Breast epithelium (tissue), 4 donors: Measurements from ENCODE around the gene LMNTD1. TPM values are rescaled to one million over a fixed set of nuclear protein-coding genes. Genes with fewer than 3 reads are reported as not detected.
"Not testable (repeated sequence)": the region's sequence is repeated elsewhere in the genome, so short reads cannot be mapped to it uniquely, and the experiment has no call there.

Experiments used
- DNase-seq, 2 donors: peaks; one replicate each; pipeline ENCODE4 v3.0.0-alpha.2; 2019; ENCODE audit warnings: low spot score in 2 of 2
- H3K27ac ChIP-seq, 2 donors: fragments of 200-600 bp; sonication (generic) in 1 of 2; one replicate each; pipeline ENCODE4 v1.5.1; 2016 to 2019; ENCODE audit warnings: mild to moderate bottlenecking in 1 of 2
- H3K27me3 ChIP-seq, 2 donors: fragments of 200-600 bp; sonication (generic) in 1 of 2; one replicate each; pipeline versions ENCODE4 v1.5.1 to v1.6.0; 2017 to 2019; ENCODE audit warnings: control low read depth in 1 of 2, mild to moderate bottlenecking in 1 of 2
- H3K36me3 ChIP-seq: fragments of 200-600 bp; one replicate; pipeline ENCODE4 v1.5.1; 2019
- H3K4me1 ChIP-seq, 2 donors: fragments of 200-600 bp; sonication (generic); one replicate each; pipeline ENCODE4 v1.5.1; 2016 to 2019; ENCODE audit warnings: control low read depth in 1 of 2
- H3K4me3 ChIP-seq, 3 donors: fragments of 200-600 bp; sonication (generic); 1 replicate in 2 of 3; 2 replicates in 1 of 3; pipeline ENCODE4 v1.5.1; 2016 to 2019; ENCODE audit warnings: mild to moderate bottlenecking in 3 of 3, moderate library complexity in 2 of 3
- H3K9me3 ChIP-seq, 2 donors: fragments of 200-600 bp; sonication (generic) in 1 of 2; one replicate each; pipeline ENCODE4 v1.5.1; 2016 to 2019; ENCODE audit warnings: control low read depth in 1 of 2
- POLR2A ChIP-seq: fragments of 450-650 bp; IDR thresholded peaks from one replicate; pipeline ENCODE4 v1.6.1; 2016; ENCODE audit warnings: antibody characterized with exemption, mild to moderate bottlenecking, moderate library complexity
- POLR2AphosphoS5 ChIP-seq, 3 donors: sonication (generic); formaldehyde crosslinking; IDR thresholded peaks; one replicate each; pipeline ENCODE4 v1.6.1; 2017; ENCODE audit warnings: antibody characterized with exemption in 3 of 3
- intact Hi-C: fragments of 100-400 bp; cut with DNase I; formaldehyde crosslinking; loops from one replicate; pipeline ENCODE4 v1.15.1; 2023; ENCODE audit warnings: low total_unique reads
- total RNA-seq, 3 donors: library from RNA; depleted of rRNA; stranded (reverse); fragments of >200 nt; gene quantifications; one replicate each; pipeline ENCODE4 v1.1.0, GENCODE V29; 2016
- TF ChIP-seq, protein P1 (sequence below), 3 donors: fragments of 450-650 bp; IDR thresholded peaks; one replicate each; pipeline ENCODE4 v1.5.1; 2016 to 2017; ENCODE audit warnings: antibody characterized with exemption in 3 of 3, mild to moderate bottlenecking in 3 of 3, moderate library complexity in 3 of 3

The LMNTD1 gene, protein sequence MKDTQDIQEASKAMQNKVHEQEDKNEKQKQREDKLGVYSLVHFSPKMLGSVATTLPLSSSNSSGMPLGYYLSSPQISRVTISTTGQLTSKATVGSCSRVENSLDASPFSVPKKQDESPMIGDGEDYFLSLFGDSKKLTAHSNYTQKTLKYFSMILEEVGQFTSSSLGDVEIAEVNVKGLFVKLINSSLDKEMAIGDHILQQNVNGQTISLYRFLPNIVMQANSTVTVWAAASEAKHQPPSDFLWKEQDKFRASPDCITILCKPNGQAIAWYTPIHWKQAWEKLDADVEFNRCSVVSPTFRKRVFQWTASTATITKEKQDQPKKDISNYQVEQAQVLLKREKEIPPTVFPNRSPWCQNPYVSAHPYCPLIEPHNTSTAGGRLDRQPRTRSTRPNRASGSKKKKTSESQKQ
- total RNA-seq: not detected

DNA sequence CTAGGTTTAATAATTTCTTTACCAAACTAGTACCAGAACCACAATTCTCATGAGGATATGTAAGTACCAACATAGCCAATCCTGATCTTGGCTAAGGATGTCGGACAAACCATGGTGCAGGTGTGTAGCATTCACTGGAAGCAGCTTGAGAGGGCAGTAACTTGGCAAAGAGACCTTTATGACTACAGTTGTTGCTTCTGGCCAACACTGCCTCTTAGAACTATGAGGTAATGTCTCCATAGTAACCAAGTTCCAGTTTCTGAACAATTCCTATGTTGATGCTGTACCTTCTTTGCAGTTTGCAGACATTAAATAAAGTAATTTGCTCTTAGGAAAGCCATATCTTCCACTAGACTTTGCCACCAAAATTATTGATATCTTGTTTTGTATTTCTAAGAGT lies at the start of gene LMNTD1:
LMNTD1 (minus strand) TSS at position 186 of the 400 bp plus-strand sequence. CDS start 324 bp downstream, outside the sequence.
- no peaks in the 10 kb centered on the region for H3K27me3 ChIP-seq
- intact Hi-C loops: no loop called here
- H3K27ac ChIP-seq: no peak within 1 kb of the TSS
- no peak for TF ChIP-seq POLR2AphosphoS5 (IDR thresholded peaks at IDR 0.05)
- no peak for TF ChIP-seq POLR2A
- TF ChIP-seq, protein P1, sequence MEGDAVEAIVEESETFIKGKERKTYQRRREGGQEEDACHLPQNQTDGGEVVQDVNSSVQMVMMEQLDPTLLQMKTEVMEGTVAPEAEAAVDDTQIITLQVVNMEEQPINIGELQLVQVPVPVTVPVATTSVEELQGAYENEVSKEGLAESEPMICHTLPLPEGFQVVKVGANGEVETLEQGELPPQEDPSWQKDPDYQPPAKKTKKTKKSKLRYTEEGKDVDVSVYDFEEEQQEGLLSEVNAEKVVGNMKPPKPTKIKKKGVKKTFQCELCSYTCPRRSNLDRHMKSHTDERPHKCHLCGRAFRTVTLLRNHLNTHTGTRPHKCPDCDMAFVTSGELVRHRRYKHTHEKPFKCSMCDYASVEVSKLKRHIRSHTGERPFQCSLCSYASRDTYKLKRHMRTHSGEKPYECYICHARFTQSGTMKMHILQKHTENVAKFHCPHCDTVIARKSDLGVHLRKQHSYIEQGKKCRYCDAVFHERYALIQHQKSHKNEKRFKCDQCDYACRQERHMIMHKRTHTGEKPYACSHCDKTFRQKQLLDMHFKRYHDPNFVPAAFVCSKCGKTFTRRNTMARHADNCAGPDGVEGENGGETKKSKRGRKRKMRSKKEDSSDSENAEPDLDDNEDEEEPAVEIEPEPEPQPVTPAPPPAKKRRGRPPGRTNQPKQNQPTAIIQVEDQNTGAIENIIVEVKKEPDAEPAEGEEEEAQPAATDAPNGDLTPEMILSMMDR (IDR thresholded peaks at IDR 0.05): no peak
- H3K4me3 ChIP-seq: no peak within 1 kb of the TSS
- no peaks in the 10 kb centered on the region for H3K36me3 ChIP-seq
- no peaks in the 10 kb centered on the region for H3K4me1 ChIP-seq
- no peaks in the 10 kb centered on the region for H3K9me3 ChIP-seq
- DNase-seq: no peak

DNA sequence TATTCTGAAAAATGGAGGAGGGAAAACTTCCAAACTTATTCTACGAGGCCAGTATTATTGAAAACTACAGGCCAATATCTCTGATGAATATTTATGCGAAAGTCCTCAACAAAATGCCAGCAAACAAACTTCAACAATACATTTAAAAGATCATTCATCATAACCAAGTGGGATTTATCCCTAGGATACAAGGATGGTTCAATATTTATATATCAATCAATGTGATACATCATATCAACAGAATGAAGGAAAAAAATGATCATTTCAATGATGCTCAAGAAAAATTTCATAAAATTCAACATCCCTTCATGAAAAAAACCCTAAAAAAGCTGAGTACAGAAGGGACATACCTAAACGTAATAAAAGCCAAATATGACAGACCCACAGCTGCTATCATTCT lies 45.9 kb upstream of the LMNTD1 start:
- no peak for TF ChIP-seq POLR2A
- TF ChIP-seq, protein P1 (IDR thresholded peaks at IDR 0.05): no peak
- TF ChIP-seq POLR2AphosphoS5 (IDR thresholded peaks at IDR 0.05): no peak
- intact Hi-C loops: no loop called here
- peaks cover 7 to 10% of the 10 kb centered on the region in 2 donors for H3K9me3 ChIP-seq
- H3K36me3 ChIP-seq: no peaks in the 10 kb centered on the region
- no peak for DNase-seq
- no peak overlapping the region for H3K27ac ChIP-seq
- H3K4me1 ChIP-seq: no peaks in the 10 kb centered on the region
- no peak overlapping the region for H3K4me3 ChIP-seq
- no peaks in the 10 kb centered on the region for H3K27me3 ChIP-seq

DNA sequence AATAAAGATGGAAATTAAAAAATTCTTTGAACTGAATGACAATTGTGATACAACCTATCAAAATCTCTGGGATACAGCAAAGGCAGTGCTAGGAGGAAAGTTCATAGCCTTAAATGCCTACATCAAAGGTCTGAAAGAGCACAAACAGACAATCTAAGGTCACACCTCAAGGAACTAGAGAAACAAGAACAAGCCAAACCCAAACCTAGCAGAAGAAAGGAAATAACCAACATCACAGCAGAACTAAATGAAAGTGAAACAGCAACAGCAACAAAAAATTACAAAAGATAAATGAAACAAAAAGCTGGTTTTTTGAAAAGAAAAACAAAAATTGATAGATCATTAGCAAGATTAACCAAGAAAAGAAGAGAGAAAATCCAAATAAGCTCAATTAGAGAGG lies 42.4 kb upstream of the LMNTD1 start:
- DNase-seq, intact Hi-C loops, H3K4me1 ChIP-seq: not testable (repeated sequence)

DNA sequence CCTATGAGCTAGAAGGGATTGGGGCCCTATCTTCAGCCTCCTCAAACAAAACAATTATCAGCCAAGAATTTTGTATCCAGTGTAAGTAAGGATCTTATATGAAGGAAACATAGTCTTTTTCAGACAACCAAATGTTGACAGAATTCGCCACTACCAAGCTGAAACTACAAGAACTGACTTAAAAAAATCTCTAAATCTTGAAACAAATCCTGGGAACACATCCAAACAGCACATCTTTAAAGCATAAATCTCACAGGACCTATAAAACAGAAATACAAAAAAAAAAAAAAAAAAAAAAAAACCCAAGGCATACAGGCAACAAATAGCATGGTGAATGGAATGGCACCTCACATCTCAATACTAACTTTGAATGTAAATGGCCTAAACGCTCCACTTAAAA lies 41.3 kb upstream of the LMNTD1 start:
- intact Hi-C loops: no loop called here
- Histone ChIP-seq H3K36me3 (no peaks in the 10 kb centered on the region), H3K9me3 (peaks cover 0 to 7% of the 10 kb centered on the region in 2 donors), H3K4me3 (no peak overlapping the region), H3K27me3 (no peaks in the 10 kb centered on the region), H3K27ac (no peak overlapping the region), H3K4me1 (no peaks in the 10 kb centered on the region)
- no peak for DNase-seq
- TF ChIP-seq POLR2A (no peak), POLR2AphosphoS5 (IDR thresholded peaks at IDR 0.05) (no peak)
- TF ChIP-seq, protein P1 (IDR thresholded peaks at IDR 0.05): no peak

More for the DNA sequence above, 42.4 kb upstream of the LMNTD1 start:
- H3K36me3 ChIP-seq, H3K9me3 ChIP-seq, H3K27me3 ChIP-seq, H3K27ac ChIP-seq, H3K4me3 ChIP-seq: not testable (repeated sequence)

DNA sequence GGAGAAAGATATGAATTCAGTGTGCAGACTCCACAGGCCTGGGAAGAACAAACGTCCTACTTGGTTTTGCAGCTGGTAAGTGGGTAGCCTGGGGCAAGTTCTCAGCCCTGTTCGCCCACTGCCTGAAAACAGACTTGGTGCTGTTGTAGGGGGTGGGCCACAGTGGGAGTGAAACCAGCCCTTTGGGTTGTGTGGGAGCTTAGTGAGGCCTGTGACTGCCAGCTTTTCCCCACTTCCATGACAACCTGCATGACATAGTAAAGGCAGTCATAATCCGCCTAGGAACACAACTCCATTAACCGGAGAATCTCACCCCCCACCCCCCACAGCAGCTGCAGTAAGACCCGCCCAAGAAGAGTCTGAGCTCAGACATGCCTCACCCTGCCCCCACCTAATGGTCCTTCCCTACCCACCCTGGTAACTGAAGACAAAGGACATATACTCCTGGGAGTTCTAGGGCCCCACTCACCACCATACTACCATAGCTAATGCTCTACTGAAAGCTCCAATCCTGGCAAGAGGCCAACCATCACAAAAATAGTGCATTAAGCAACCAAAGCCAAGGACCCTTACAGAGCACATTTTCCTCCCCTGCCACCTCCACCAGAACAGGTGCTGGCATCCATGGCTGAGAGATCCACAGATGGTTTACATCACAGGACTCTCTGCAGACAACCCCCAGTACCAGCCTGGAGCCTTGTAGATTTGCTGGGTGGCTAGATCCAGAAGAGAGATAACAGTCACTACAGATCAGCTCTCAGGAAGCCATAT lies 39.8 kb upstream of the LMNTD1 start:
- no peak for DNase-seq
- no peaks in the 10 kb centered on the region for H3K36me3 ChIP-seq
- H3K27me3 ChIP-seq: no peaks in the 10 kb centered on the region
- H3K4me3 ChIP-seq: no peak overlapping the region
- TF ChIP-seq, protein P1 (IDR thresholded peaks at IDR 0.05): no peak
- no peak for TF ChIP-seq POLR2A
- no peak for TF ChIP-seq POLR2AphosphoS5 (IDR thresholded peaks at IDR 0.05)
- no peak overlapping the region for H3K27ac ChIP-seq
- intact Hi-C loops: loop anchor here (1.0 kb wide), 1 partner anchor 17 kb away; no protein-coding TSS in a partner anchor
- no peaks in the 10 kb centered on the region for H3K4me1 ChIP-seq
- no peaks in the 10 kb centered on the region for H3K9me3 ChIP-seq
